Measurements from ENCODE around the gene TUSC2.

- TF ChIP-seq CTCF (IDR thresholded peaks at IDR 0.05; ENCODE audit: poor library complexity) (no peak), EZH2 (IDR thresholded peaks at IDR 0.05; ENCODE audit: borderline replicate concordance) (no peak), EZH2phosphoT487 (IDR thresholded peaks at IDR 0.05; ENCODE audit: low read depth, severe bottlenecking, unreplicated experiment) (no peak)
These were observed at the start of gene TUSC2 for GRCh38 chr3:50327943-50328691.

All from hepatocyte (in vitro differentiated cells).